ENCODE results near the gene CPSF4L. TPM values are rescaled to one million over a fixed set of nuclear protein-coding genes. Genes with fewer than 3 reads are reported as not detected.
A peak's percentile ranks its signal among the peaks of the same experiment; 100 is the strongest.

Gene CPSF4L
- total and polyA plus RNA-seq, 2 donors (not counting 3 experiments of a cell fraction or from before 2014, with no cell fraction given): not detected

DNA sequence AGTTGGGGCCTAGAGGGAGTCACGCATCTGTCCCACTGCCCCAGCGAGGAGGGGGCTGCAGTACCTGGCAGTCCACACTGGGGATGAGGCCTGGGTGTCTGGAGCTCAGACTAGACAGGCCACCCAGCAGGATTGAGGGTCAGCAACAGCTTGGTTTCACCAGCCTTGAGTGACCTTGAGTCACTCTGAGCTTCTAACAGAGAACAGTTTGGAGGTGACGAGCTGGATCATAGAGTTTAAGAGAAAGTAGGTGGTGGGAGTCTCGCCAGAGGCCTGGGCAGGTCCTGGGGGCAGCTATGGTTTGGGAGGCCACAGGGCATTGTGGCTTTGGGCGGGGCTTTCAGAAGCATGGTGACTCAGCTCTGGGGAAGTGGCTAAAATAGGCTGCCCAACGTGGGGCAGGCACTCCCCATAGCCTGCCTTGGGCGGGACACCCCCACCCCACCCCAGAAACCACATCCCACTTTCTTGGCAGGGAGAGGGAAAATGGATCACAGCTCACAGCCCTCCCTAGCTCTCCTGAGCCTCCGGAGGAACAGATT lies 29.7 kb upstream of the CPSF4L start:
- H3K9ac ChIP-seq (replicated peaks; ENCODE audit: extremely low read depth, insufficient read depth, low read length): peak overlapping the region; percentile 30
- TF ChIP-seq POLR2A (IDR thresholded peaks at IDR 0.05; ENCODE audit: low read depth, low read length) (no peak), POLR2AphosphoS5 (IDR thresholded peaks at IDR 0.05; ENCODE audit: insufficient read depth, low read depth, low read length) (peak; percentile 14)
- H3K27ac ChIP-seq (ENCODE audit: insufficient read depth, low read depth, low read length): peak overlapping the region; percentile 79
- dilution Hi-C loops (cut with MboI; ENCODE audit: extremely low pct_ligation_motif_present, low sequenced_read_pairs): no loop called here
- DNase-seq (ENCODE audit: low read depth, low spot score): peak; percentile 18
- BruUV-seq (replicated peaks): no TSS peak
- H3K27me3 ChIP-seq (ENCODE audit: control insufficient read depth in 2 of 2, insufficient read depth in 2 of 2, low read length in 2 of 2): no peaks in the 10 kb centered on the region
- no peaks in the 10 kb centered on the region for H3K9me1 ChIP-seq (replicated peaks; ENCODE audit: control insufficient read depth, extremely low read depth, insufficient read depth, low read length)
- no peaks in the 10 kb centered on the region for H3K9me3 ChIP-seq (replicated peaks; ENCODE audit: control insufficient read depth, insufficient read depth, low read length)
- H3K4me1 ChIP-seq (ENCODE audit: control insufficient read depth, extremely low read depth, insufficient read depth, low read length): peaks cover 25% of the 10 kb centered on the region
- POLR2A ChIA-PET: interaction anchor here (0.5 kb wide), 1 partner anchor 57 kb away, joined by 3 read pairs; no protein-coding TSS in a partner anchor
- H3K4me3 ChIP-seq (replicated peaks in 1 of 3; ENCODE audit: insufficient read depth in 1 of 3, low read depth in 1 of 3, low read length in 3 of 3): no peak overlapping the region
- H4K20me1 ChIP-seq (replicated peaks; ENCODE audit: control insufficient read depth, extremely low read depth, insufficient read depth, low read length): no peaks in the 10 kb centered on the region
- intact Hi-C loops (cut with micrococcal nuclease): loop anchor here (5.0 kb wide), 1 partner anchor 59 kb away; a partner anchor contains a TSS
- H3K79me2 ChIP-seq (ENCODE audit: control insufficient read depth, insufficient read depth, low read length): peaks cover 56% of the 10 kb centered on the region
- FAIRE-seq: peak; percentile 84
- CTCF ChIA-PET: interaction anchor here (1.0 to 3.3 kb wide), 8 partner anchors 10 to 734 kb away, joined by 3 to 17 read pairs (median 4); partner anchors contain the start of gene CDC42EP4
- no peak overlapping the region for H2AFZ ChIP-seq (ENCODE audit: low read depth, low read length)
- peak overlapping the region; percentile 9 for H3K4me2 ChIP-seq (ENCODE audit: insufficient read depth, low read length)
- H3K36me3 ChIP-seq (ENCODE audit: control insufficient read depth in 2 of 2, extremely low read depth in 1 of 2, insufficient read depth in 2 of 2, low read length in 2 of 2): no peaks in the 10 kb centered on the region

DNA sequence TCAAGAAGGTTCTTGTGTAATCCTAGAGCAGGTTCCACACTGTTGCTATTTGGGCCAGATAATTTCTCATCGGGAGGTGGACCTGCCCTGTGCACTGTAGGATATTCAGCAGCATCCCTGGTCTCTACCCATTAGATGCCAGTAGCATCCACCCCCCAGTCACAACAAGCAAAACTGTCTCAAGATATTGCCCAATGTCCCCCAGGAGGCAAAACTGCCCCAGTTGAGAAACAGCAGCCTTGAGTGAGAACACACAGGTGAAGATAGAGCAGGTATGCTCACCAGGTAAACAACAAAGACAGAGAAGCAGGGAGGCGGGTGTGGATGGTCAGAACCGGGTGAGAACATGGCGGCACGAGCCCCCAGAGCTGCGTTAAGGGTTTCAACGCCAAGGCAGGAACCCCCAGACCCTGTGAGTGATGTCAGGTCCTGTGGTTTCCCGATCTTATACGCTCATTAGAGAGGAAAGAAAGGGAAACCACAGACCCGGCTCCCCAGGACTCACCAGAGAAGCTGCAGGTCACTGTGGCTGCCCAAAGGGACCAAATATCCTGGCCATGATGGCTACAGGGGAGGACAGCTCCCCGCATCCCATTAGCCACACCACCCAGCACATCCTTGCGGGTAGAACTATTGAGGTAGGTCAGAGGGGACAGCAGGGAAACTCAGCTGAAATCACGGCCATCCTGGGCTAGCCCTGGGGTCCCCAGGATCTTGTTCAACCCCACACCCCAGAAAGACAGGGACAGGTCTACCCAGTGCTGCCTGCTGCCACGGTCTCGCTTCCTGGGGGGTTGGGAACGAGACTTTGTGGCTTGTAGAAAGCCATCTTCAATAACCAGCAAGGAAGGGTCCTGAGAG lies 28.9 kb upstream of the CPSF4L start:
- ChIA-PET POLR2A (interaction anchor here (0.5 kb wide), 1 partner anchor 56 kb away, joined by 3 read pairs; no protein-coding TSS in a partner anchor), CTCF (interaction anchor here (0.6 to 3.3 kb wide), 6 partner anchors 9 to 734 kb away, joined by 3 to 17 read pairs (median 4); partner anchors contain the start of gene CDC42EP4)
- Histone ChIP-seq H3K9me1 (replicated peaks; ENCODE audit: control insufficient read depth, extremely low read depth, insufficient read depth, low read length) (no peaks in the 10 kb centered on the region), H3K4me2 (ENCODE audit: insufficient read depth, low read length) (no peak overlapping the region), H3K4me3 (replicated peaks in 1 of 3; ENCODE audit: insufficient read depth in 1 of 3, low read depth in 1 of 3, low read length in 3 of 3) (no peak overlapping the region), H3K4me1 (ENCODE audit: control insufficient read depth, extremely low read depth, insufficient read depth, low read length) (peaks cover 25% of the 10 kb centered on the region), H3K27me3 (ENCODE audit: control insufficient read depth in 2 of 2, insufficient read depth in 2 of 2, low read length in 2 of 2) (no peaks in the 10 kb centered on the region), H3K27ac (ENCODE audit: insufficient read depth, low read depth, low read length) (peak overlapping the region; percentile 79), H3K9me3 (replicated peaks; ENCODE audit: control insufficient read depth, insufficient read depth, low read length) (no peaks in the 10 kb centered on the region), H3K36me3 (ENCODE audit: control insufficient read depth in 2 of 2, extremely low read depth in 1 of 2, insufficient read depth in 2 of 2, low read length in 2 of 2) (peaks cover 0 to 2% of the 10 kb centered on the region in 2 experiments), H2AFZ (ENCODE audit: low read depth, low read length) (no peak overlapping the region), H3K9ac (replicated peaks; ENCODE audit: extremely low read depth, insufficient read depth, low read length) (no peak overlapping the region), H4K20me1 (replicated peaks; ENCODE audit: control insufficient read depth, extremely low read depth, insufficient read depth, low read length) (no peaks in the 10 kb centered on the region), H3K79me2 (ENCODE audit: control insufficient read depth, insufficient read depth, low read length) (peaks cover 52% of the 10 kb centered on the region)
- no TSS peak for BruUV-seq (replicated peaks)
- FAIRE-seq (no peak), DNase-seq (ENCODE audit: low read depth, low spot score) (no peak)
- intact Hi-C loops (cut with micrococcal nuclease) (loop anchor here (5.0 kb wide), 1 partner anchor 58 kb away; a partner anchor contains a TSS), dilution Hi-C loops (cut with MboI; ENCODE audit: extremely low pct_ligation_motif_present, low sequenced_read_pairs) (no loop called here)
- TF ChIP-seq EZH2 (IDR thresholded peaks at IDR 0.05; ENCODE audit: borderline replicate concordance, low read depth, low read length, severe bottlenecking): no peak
- TF ChIP-seq GATA2 (IDR thresholded peaks at IDR 0.05; ENCODE audit: insufficient read depth, insufficient read length, low read depth, low read length): no peak
- TF ChIP-seq, protein P1, sequence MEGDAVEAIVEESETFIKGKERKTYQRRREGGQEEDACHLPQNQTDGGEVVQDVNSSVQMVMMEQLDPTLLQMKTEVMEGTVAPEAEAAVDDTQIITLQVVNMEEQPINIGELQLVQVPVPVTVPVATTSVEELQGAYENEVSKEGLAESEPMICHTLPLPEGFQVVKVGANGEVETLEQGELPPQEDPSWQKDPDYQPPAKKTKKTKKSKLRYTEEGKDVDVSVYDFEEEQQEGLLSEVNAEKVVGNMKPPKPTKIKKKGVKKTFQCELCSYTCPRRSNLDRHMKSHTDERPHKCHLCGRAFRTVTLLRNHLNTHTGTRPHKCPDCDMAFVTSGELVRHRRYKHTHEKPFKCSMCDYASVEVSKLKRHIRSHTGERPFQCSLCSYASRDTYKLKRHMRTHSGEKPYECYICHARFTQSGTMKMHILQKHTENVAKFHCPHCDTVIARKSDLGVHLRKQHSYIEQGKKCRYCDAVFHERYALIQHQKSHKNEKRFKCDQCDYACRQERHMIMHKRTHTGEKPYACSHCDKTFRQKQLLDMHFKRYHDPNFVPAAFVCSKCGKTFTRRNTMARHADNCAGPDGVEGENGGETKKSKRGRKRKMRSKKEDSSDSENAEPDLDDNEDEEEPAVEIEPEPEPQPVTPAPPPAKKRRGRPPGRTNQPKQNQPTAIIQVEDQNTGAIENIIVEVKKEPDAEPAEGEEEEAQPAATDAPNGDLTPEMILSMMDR (IDR thresholded peaks at IDR 0.05; ENCODE audit: extremely low read depth in 1 of 2, insufficient read depth in 1 of 2, low read depth in 1 of 2, low read length in 2 of 2): no peak
- no peak for TF ChIP-seq JUN (IDR thresholded peaks at IDR 0.05; ENCODE audit: borderline replicate concordance, insufficient read depth, insufficient read length, low read depth)
- TF ChIP-seq, protein P2, sequence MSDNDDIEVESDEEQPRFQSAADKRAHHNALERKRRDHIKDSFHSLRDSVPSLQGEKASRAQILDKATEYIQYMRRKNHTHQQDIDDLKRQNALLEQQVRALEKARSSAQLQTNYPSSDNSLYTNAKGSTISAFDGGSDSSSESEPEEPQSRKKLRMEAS (IDR thresholded peaks at IDR 0.05; ENCODE audit: insufficient read depth, insufficient read length): no peak
- no peak for TF ChIP-seq FOS (IDR thresholded peaks at IDR 0.05; ENCODE audit: borderline replicate concordance, insufficient read depth, low read length)
- no peak for TF ChIP-seq POLR2AphosphoS5 (IDR thresholded peaks at IDR 0.05; ENCODE audit: insufficient read depth, low read depth, low read length)
- no peak for TF ChIP-seq POLR2A (IDR thresholded peaks at IDR 0.05; ENCODE audit: low read depth, low read length)
- no peak for TF ChIP-seq MYC (IDR thresholded peaks at IDR 0.05; ENCODE audit: low read depth, low read length)

Measured in endothelial cell of umbilical vein (primary cell).